Ishikawa (cell line): ENCODE data around the gene MYO5A.

ENCODE experiments used
- CEBPB ChIP-seq: IDR thresholded peaks from 2 replicates; pipeline ENCODE4 v1.6.1; 2012
- CREB1 ChIP-seq: IDR thresholded peaks from 2 replicates; pipeline ENCODE4 v1.6.1; 2012; ENCODE audit warnings: low read depth
- EP300 ChIP-seq: IDR thresholded peaks from 2 replicates; pipeline ENCODE4 v1.6.1; 2012; ENCODE audit warnings: borderline replicate concordance
- FOXM1 ChIP-seq: IDR thresholded peaks from 2 replicates; pipeline ENCODE4 v1.6.1; 2012; ENCODE audit warnings: low read depth, borderline replicate concordance
- NFIC ChIP-seq: IDR thresholded peaks from 2 replicates; pipeline ENCODE4 v1.6.1; 2012
- RAD21 ChIP-seq: IDR thresholded peaks from 2 replicates; pipeline ENCODE4 v1.6.1; 2012; ENCODE audit warnings: low read depth
- REST ChIP-seq: IDR thresholded peaks from 2 replicates; pipeline ENCODE4 v1.6.1; 2012; ENCODE audit warnings: low read depth, mild to moderate bottlenecking
- TAF1 ChIP-seq: IDR thresholded peaks from 2 replicates; pipeline ENCODE4 v1.6.1; 2012; ENCODE audit warnings: low read depth, mild to moderate bottlenecking
- TCF12 ChIP-seq: IDR thresholded peaks from 2 replicates; pipeline ENCODE4 v1.6.1; 2012; ENCODE audit warnings: low read depth
- TEAD4 ChIP-seq: IDR thresholded peaks from 2 replicates; pipeline ENCODE4 v1.6.1; 2012
- USF1 ChIP-seq: IDR thresholded peaks from 2 replicates; pipeline ENCODE4 v1.6.1; 2012
- YY1 ChIP-seq: IDR thresholded peaks from 2 replicates; pipeline ENCODE4 v1.6.1; 2012; ENCODE audit warnings: low read depth
- ZBTB7A ChIP-seq: IDR thresholded peaks from 2 replicates; pipeline ENCODE4 v1.6.1; 2012; ENCODE audit warnings: low read depth
- TF ChIP-seq, protein P1 (sequence below): IDR thresholded peaks from 2 replicates; pipeline ENCODE4 v1.6.1; 2012

MYO5A gene

DNA sequence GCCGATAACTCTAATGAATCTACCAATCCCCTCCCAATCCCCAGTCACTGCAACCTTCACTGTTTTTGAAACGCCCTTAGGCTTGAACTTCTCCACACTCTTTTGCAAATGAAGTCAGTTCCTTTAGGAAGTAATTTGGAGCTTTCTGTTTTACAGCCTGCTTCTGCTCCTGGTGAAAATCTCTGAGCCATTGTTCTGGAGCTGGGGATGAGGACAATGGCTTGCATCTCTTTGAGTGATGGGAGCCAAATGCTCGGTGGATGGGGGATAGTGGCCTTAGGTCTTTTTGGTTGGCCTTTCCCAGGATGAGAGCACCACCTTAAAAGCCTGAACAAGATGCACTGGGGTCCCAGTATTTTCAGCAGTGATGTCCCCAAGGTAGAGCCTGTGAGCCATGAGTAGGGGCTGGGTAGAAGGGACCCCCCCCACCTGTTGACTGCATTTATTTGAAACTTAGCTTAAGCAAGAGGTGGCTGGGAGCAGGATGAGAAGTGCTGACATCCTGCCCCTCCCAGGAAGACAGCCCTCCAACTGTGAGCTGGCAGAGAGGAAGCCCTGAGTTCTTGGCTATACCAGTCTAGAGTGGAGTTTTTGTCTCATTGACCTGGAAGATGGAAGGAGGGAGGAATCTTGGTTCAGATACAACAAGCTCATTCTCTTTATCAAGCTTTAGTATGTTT, 225.4 kb downstream of the MYO5A start:
- TF ChIP-seq TAF1 (no peak), YY1 (no peak), USF1 (no peak), ZBTB7A (no peak), TCF12 (no peak)
- TF ChIP-seq, protein P1, sequence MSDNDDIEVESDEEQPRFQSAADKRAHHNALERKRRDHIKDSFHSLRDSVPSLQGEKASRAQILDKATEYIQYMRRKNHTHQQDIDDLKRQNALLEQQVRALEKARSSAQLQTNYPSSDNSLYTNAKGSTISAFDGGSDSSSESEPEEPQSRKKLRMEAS, result no peak

DNA sequence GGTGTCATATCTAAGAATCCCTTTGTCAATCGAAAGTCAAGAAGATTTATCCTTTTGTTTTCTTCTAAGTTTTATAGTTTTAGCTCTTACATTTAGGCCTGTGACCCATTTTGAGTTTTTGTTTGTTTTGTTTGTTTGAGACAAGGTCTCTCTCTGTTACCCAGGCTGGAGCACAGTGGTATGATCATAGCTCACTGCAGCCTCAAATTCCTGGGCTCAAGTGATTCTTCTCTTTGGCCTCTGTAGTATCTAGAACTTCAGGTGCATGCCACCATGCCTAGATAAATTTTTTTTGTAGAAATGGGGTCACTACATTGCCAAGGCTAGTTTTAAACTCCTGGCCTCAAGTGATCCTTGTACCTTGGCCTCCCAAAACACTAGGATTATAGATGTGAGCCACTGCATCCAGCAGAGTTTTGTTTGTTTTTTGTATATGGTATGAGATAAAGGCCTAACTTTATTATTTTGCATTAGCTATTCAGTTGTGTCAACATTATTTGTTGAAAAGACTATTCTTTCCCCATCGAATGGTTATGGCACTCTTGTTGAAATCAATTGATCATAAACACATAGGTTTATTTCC, 227.3 kb downstream of the MYO5A start:
- TF ChIP-seq CEBPB, result no peak
- TF ChIP-seq CREB1, result no peak
- no peak for TF ChIP-seq TAF1
- TF ChIP-seq, protein P1, result no peak

- TF ChIP-seq RAD21 (no peak), TCF12 (peak; percentile 44; the same call in 1 of the 2 replicates), YY1 (peak; percentile 86), TAF1 (peak; percentile 86), NFIC (peak; percentile 51)
Observed at GRCh38 chr15:52295421-52296001, 233.2 kb downstream of the MYO5A start, which contains the start of gene MYO5C. Gene MYO5C, minus strand, starts transcription at chr15:52295804. Its CDS starts 168 bp downstream, at chr15:52295636.

- TF ChIP-seq TCF12 (no peak), ZBTB7A (peak; percentile 60; the same call in 1 of the 2 replicates), EP300 (0 out of 2 replicates have a peak, but pooled peaks have one; percentile 0), REST (no peak), CREB1 (no peak)
- TF ChIP-seq, protein P1, result peak; percentile 38; the same call in 1 of the 2 replicates
Observed at GRCh38 chr15:52294881-52295420, 233.7 kb downstream of the MYO5A start.

GRCh38 chr15:52292780-52293392, 235.8 kb downstream of the MYO5A start:
- no peak for TF ChIP-seq TAF1

- TF ChIP-seq USF1 (no peak), FOXM1 (no peak), TAF1 (no peak), EP300 (no peak), CEBPB (no peak), CREB1 (no peak), ZBTB7A (no peak)
Observed at GRCh38 chr15:52291204-52291603, 237.5 kb downstream of the MYO5A start.

DNA sequence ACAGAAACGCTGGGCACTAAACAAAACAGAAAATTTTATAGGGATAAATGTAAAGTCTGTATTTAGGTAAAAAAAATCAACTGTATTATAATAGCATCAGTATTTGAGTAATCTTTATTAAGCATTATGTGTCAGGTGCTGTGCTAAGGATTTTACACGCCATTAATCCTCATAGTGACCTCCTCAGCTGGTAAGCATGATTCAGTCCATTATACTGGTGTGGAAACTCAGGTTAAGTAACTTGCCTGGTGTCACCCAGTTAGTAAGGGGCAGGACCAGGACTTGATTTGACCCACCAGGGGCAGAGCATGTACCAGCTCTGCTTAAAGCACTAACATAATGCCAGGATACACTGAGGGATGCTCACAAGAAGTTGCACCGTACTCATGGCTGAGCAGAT, 237.9 kb downstream of the MYO5A start:
- TF ChIP-seq TEAD4 (no peak), RAD21 (no peak)

GRCh38 chr15:52290329-52290728, 238.4 kb downstream of the MYO5A start:
- TF ChIP-seq RAD21 (no peak), CREB1 (no peak), FOXM1 (no peak), EP300 (no peak), NFIC (no peak), YY1 (no peak), USF1 (no peak), TAF1 (no peak), TCF12 (no peak)
- TF ChIP-seq, protein P1, result no peak
